HK-2 (cell line): Measurements from ENCODE around the gene PEAR1.
A peak's percentile ranks its signal among the peaks of the same experiment; 100 is the strongest.

Experiments used
- DNase-seq: peaks from one replicate; pipeline ENCODE4 v3.0.0-alpha.2; 2018; ENCODE audit not compliant: unreplicated experiment

PEAR1 gene

GRCh38 chr1:156901590-156901900 lies 8.0 kb downstream of the PEAR1 start:
- no peak for DNase-seq

DNA sequence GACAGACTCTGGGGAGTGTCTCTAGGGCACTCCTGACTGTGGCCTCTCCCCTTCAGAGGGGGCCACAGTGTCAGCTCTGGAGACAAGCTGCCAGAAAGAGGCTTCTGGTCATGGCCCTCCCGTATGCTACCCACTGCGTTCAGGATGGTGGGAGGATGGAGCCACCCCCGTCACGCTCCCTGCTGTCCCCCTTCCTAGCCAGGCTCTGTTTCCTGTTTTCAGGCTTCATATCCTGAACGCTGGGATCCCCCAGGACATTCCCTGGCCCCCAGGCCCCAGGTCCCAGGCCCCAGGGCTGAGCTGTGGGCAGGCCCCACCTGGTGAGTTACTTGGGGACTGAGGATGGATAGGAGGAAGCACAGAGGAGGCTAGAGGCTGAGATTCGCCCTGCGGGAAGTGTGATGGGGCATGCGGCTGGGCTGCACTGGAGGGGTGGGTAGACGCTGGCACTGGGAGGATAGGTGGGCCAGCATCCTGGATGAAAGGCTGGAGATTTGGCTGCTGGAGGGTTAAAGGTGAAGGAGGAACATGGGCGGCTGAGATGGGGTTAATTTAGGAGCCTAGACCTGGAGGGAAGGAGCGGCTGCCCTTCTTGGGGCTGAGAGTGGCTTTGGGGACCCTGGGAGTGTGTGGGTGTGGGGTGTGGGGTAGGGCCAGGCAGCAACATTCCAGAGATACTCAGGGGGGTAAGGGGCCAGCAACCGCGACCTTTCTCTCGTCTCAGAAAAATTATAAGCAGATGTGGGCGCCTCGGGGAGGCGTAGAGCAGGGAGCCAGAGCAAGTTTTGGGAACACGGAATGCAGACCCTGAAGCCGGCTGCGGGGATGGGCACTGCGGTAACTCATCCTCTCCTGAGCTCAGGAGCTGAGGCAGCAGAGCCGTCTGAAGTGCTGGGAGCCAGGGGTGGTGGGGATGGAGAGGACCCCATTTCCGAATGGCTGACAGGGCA lies 8.7 kb downstream of the PEAR1 start:
- no peak for DNase-seq

GRCh38 chr1:156903328-156904091 lies 10.0 kb downstream of the PEAR1 start:
- DNase-seq, result no peak

DNA sequence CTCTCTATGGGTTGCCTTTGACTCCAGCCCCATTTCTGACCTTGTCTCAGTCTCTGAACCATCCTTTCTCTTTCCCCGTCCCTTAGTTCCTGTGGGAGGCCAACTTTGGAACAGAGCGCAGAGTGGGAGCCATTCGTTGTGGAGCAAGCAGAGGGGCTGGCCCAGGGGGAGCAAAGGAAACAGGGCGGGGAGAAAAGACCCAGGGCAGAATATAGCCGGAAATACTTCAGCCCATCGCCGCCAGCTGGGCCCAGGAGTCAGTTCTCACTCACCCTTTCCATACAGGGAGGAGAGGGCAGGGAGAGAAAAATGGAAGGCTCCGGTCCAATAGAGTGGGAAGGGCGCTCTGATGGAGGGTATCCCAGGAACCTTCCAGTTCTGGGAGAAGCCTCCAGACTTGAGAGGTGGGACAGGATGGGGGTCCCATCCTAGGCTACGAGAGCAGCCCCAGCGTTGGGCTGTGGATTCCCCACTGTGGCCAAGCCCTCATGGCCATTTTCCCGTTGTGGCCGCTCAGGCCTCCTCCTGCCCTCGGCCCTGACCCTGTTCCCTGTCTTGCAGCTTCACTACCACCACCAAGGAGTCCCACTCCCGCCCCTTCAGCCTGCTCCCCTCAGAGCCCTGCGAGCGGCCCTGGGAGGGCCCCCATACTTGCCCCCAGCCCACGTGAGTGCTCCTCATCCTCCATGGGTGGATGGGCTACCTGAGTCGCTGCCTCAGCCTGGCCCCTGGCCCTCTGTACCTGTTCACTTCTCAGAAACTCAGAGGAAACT lies 10.9 kb downstream of the PEAR1 start:
- no peak for DNase-seq

- no peak for DNase-seq
Measured at GRCh38 chr1:156905176-156905575, 11.7 kb downstream of the PEAR1 start.

GRCh38 chr1:156905651-156906050 lies 12.1 kb downstream of the PEAR1 start:
- no peak for DNase-seq

DNA sequence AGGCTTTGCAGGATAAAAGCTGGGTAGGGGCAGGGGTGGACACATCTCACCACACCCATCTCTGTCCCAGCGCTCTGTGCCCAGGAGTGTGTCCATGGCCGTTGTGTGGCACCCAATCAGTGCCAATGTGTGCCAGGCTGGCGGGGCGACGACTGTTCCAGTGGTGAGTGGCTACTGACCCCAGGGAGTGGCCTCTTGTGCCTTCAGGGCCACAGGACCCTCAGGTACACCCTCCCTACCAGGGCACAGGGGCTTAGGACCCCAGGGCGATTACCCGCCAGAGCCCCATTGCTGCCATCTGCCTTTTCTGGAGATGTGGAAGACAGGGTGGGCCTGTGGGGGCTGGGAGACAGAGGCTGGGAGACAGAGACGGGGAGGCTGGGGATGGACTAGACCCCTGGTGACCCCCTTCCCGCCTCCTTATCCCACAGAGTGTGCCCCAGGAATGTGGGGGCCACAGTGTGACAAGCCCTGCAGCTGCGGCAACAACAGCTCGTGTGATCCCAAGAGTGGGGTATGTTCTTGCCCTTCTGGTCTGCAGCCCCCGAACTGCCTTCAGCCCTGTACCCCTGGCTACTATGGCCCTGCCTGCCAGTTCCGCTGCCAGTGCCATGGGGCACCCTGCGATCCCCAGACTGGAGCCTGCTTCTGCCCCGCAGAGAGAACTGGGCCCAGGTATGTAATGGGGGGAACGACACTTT lies 12.8 kb downstream of the PEAR1 start:
- no peak for DNase-seq

DNA sequence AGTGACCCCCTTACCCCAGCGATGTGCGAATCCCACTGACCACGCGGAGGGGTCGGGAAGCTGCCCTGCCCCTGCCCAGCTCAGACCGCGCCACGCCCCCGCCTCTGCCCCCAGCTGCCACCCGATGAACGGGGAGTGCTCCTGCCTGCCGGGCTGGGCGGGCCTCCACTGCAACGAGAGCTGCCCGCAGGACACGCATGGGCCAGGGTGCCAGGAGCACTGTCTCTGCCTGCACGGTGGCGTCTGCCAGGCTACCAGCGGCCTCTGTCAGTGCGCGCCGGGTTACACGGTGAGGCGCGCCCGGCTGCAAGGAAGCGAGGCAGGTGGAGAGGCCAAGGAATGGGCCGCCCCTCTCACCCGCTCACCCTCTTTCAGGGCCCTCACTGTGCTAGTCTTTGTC lies 15.0 kb downstream of the PEAR1 start:
- DNase-seq, result no peak

GRCh38 chr1:156908955-156909354 lies 15.4 kb downstream of the PEAR1 start:
- DNase-seq, result no peak

DNA sequence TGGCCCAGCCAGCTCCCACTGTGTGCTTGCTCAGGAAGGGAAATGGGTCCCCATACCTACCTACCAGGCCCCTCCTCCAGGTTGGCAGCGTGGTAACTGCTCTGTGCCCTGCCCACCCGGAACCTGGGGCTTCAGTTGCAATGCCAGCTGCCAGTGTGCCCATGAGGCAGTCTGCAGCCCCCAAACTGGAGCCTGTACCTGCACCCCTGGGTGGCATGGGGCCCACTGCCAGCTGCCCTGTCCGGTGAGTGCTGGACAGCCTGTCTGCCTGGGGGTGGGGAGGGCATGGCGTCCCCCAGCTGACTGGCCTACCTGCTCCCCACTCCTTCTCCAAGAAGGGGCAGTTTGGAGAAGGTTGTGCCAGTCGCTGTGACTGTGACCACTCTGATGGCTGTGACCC lies 16.2 kb downstream of the PEAR1 start:
- DNase-seq, result no peak

- DNase-seq, result no peak
Measured at GRCh38 chr1:156910309-156910782, 16.8 kb downstream of the PEAR1 start.

DNA sequence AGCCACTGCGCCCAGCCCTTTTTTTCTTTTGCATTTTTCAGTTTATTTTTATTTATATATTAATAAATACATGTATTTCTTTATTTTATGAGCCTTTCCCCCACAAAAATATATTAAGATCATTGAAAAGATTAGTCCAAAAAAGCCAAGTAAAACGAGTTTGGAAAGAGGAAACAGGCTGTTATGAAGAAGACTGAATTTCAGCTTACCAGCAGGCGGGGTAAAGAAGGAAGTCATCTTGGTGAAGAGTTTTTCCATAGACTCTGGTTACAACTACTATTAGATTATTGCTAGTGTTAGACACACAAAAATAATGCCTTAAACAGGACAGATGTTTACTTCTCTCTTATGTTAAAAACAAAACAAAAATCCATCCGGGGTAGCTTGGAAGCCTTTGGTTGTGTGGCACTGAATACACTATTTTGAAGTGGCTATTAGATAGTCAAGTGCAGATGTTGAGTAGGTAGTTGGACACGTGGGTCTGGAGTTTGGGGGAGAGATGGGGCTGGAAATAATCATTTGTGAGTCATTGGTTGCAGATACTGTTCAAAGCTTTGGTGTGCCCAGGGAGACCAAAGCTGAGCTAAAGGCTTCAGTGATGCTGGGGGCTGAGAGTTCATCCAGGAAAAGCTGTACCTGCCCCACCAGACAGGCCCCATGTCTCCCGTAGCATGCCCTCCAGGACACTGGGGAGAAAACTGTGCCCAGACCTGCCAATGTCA lies 18.2 kb downstream of the PEAR1 start:
- DNase-seq, result no peak

DNA sequence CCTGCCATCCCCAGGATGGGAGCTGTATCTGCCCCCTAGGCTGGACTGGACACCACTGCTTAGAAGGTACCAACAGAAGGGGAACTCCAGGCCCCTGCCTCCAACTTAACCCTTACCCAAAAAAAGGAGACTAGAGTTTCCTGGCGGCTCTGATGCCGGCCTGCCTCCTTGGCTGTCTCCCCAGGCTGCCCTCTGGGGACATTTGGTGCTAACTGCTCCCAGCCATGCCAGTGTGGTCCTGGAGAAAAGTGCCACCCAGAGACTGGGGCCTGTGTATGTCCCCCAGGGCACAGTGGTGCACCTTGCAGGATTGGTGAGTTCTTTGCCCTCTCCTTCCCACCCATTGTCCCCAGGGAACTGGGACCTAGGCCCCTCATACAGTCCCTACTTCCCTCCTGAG lies 18.8 kb downstream of the PEAR1 start:
- no peak for DNase-seq

DNA sequence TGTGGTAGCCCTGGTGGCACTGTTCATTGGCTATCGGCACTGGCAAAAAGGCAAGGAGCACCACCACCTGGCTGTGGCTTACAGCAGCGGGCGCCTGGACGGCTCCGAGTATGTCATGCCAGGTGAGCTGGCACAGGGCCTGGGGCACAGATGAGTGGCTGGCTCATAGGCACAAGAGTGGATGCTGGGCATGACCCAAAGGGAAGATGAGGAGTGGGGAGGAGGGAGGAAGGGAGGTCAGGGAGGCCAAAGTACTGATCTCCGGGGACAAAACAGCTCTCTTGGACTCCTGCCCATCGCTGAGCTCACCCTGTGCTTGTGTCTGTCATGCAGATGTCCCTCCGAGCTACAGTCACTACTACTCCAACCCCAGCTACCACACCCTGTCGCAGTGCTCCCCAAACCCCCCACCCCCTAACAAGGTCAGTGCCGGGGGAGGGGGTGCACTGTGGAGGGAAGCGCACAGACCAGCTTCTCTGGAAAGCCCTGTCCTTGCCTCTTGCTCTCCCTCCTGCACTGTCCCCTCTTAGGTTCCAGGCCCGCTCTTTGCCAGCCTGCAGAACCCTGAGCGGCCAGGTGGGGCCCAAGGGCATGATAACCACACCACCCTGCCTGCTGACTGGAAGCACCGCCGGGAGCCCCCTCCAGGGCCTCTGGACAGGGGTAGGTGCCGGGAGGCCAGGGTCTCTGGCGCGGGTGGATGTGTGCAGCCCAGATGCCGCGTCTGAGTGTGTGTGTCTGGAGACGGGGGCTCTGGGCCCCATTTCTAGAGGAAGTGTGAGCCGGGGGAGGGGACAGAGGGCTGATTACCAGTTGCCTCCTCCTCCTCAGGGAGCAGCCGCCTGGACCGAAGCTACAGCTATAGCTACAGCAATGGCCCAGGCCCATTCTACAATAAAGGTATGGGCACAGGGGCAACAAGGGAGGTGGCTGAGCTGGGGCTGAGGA lies 19.6 kb downstream of the PEAR1 start:
- DNase-seq, result no peak

DNA sequence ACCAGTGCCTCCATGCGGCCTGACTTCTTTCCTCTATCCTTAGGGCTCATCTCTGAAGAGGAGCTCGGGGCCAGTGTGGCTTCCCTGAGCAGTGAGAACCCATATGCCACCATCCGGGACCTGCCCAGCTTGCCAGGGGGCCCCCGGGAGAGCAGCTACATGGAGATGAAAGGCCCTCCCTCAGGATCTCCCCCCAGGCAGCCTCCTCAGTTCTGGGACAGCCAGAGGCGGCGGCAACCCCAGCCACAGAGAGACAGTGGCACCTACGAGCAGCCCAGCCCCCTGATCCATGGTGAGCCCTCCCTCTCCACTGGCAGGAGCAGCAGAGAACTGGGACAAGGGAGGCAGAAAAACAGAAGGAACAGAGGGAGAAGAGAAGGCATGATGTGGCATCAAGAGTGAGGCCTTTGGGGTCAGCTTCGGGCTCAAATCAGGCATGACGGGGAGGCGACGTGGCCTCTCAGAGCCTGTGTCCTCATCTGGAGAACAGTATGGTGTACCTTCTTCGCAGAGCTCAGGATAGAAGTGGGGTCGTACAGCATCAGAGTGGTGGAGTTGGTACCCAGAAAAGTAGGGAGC lies 20.4 kb downstream of the PEAR1 start:
- DNase-seq, result no peak

DNA sequence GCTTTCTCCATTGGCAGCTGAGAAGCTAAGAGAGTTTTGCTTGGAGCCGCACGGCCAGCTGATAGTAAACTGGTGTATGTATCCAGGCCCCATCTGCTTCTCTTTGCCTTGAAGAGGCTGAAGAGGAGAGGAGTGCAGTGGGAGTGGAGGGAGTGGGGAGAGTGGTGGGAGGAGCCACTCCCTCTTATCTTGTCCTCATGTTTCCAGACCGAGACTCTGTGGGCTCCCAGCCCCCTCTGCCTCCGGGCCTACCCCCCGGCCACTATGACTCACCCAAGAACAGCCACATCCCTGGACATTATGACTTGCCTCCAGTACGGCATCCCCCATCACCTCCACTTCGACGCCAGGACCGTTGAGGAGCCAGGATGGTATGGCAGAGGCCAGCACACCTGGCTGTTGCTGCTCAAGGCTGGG lies 20.9 kb downstream of the PEAR1 start:
- peak; percentile 63 for DNase-seq

GRCh38 chr1:156920233-156921052 lies 26.9 kb downstream of the PEAR1 start, which contains the start of gene LRRC71:
TSS of gene LRRC71 (plus strand) at chr1:156920632. CDS start at chr1:156920804, 172 bp downstream.
- DNase-seq, result peak; percentile 82

- DNase-seq, result no peak
Measured at GRCh38 chr1:156921053-156921529, 27.6 kb downstream of the PEAR1 start.
